ENCODE measurements around the gene RPS23.

The RPS23 gene

GRCh38 chr5:82255844-82256243 is 22.3 kb downstream of the RPS23 start:
- Histone ChIP-seq H3K4me3 (no peak overlapping the region), H3K27ac (no peak overlapping the region)

DNA sequence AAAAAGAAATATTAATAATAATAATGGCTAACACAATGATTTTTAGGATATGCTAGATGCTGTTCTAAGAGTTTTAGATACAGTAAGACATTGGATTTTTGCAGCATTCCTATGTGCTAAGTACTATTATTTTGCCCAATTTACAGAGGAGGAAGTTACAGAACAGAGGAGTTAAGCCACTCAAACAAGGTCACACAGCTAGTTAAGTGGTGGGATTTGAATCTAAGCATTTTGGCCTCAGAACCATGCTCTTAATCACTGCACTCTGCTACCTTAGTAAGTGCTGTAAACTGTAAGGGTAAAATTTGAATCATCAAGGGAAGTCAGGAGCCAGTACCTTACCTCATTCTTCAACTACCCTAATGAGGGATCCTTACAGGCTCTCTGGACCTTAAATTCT is 25.4 kb downstream of the RPS23 start:
- no peak overlapping the region for H3K27ac ChIP-seq
- H3K4me3 ChIP-seq = no peak overlapping the region

- Histone ChIP-seq H3K27ac (no peak overlapping the region), H3K4me3 (no peak overlapping the region)
These were observed 31.1 kb downstream of the RPS23 start for GRCh38 chr5:82246960-82247574.

DNA sequence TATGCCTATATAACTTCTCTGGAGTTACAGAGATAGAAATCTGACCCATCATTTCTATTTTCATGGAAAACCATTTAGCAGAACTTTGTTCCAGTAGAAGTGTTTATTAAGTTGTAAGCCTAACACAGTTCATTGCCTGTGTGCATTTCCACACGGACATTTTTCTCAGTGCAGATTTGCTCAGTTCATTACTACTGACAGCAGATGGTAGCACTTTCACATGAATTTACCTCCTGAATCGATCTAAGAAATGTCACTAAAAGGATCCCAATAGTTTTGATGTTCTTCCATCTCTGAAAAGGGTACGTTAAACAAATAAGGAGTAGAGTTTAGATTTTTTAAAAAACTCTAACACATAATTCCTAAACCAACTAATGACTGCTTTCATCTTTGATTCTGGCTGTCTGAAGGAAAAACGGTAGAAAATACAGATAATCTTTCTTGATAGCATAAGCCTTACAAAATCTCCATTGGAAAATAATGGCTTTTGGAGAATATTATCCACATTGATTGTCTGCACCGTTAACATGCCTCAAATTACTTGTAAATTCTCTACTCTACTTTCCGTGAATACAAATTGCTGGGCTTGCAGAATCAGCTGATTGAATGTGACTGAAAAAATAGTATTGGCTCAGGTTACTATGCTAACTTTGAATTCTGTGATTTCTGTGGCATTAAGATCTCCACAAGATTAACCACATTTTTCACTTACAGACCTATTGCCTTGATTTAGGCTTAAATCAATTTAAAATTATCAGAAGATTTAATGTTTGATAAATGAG is 33.1 kb downstream of the RPS23 start:
- Histone ChIP-seq H3K4me3 (no peak overlapping the region), H3K27ac (no peak overlapping the region)

DNA sequence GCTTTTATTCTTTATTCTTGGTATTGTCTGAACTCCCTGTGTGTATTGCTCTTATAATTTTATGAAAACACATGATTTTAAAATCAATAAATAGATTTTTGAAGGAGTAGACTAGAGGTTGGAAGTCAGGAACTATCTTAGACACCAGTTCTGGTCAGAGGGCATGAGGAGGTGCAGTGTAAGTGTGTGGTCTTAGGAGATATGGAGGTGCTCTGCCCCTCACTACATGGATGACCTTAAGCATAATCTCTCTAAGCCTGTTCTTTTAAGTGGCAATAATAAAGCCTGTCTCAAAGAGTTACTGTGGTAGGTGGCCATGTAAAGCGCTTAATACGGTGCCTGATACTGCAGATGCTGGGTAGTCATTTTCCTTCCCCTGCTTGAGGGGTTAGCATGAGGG is 34.0 kb downstream of the RPS23 start:
- Histone ChIP-seq H3K27ac (no peak overlapping the region), H3K4me3 (no peak overlapping the region)

- no peak overlapping the region for H3K4me3 ChIP-seq
- no peak overlapping the region for H3K27ac ChIP-seq
These were observed 43.3 kb downstream of the RPS23 start for GRCh38 chr5:82234885-82235284.

DNA sequence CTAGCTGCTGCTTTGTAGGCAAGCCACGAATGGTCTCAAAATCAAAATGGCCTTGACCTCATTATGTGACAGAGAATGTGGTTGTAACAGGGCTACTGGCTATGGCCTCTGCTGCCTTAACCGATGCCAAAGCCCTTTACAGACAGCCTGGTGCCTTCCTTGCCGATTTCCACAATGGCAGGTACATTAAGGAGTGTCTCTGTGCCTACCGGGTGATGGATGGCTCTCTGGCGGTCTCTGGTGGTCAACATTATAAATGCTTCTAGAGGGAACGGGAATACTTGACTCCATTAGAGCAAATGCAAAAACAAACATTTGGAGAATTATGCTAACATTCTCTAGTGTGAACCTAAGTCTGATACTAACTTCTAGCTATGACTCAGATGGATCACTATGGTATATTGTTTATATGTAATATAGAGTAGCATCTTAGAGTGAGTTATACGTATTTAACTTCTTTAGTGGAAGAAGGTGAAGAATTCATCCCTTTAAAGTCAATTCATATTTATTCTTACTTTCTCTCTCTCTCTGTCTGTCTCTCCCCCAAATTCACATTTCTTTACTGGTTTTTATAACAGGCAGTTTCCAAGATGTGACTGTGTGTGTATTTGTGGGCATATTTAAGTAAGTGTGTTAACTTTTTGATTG is 52.5 kb downstream of the RPS23 start:
- Histone ChIP-seq H3K4me3 (no peak overlapping the region), H3K27ac (no peak overlapping the region)

Measured in skin epidermis (tissue), 12 donors.